ENCODE measurements around the gene DENND2C. TPM values are rescaled to one million over a fixed set of nuclear protein-coding genes. Genes with fewer than 3 reads are reported as not detected.

Gene DENND2C
- total RNA-seq, 1 donor from 2014 or later, result 0.84 TPM

- Histone ChIP-seq H3K36me3 (ENCODE audit: control insufficient read depth, insufficient read depth, low read length) (no peaks in the 10 kb centered on the region), H3K27me3 (ENCODE audit: control insufficient read depth, insufficient read depth, low read length) (no peaks in the 10 kb centered on the region), H3K4me3 (ENCODE audit: low read depth, low read length) (no peak overlapping the region)
- TF ChIP-seq, protein P1, sequence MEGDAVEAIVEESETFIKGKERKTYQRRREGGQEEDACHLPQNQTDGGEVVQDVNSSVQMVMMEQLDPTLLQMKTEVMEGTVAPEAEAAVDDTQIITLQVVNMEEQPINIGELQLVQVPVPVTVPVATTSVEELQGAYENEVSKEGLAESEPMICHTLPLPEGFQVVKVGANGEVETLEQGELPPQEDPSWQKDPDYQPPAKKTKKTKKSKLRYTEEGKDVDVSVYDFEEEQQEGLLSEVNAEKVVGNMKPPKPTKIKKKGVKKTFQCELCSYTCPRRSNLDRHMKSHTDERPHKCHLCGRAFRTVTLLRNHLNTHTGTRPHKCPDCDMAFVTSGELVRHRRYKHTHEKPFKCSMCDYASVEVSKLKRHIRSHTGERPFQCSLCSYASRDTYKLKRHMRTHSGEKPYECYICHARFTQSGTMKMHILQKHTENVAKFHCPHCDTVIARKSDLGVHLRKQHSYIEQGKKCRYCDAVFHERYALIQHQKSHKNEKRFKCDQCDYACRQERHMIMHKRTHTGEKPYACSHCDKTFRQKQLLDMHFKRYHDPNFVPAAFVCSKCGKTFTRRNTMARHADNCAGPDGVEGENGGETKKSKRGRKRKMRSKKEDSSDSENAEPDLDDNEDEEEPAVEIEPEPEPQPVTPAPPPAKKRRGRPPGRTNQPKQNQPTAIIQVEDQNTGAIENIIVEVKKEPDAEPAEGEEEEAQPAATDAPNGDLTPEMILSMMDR (IDR thresholded peaks at IDR 0.05; ENCODE audit: insufficient read depth, low read length, poor library complexity, severe bottlenecking), result no peak
- no peak for DNase-seq (ENCODE audit: low read depth)
These were observed 60.0 kb downstream of the DENND2C start for GRCh38 chr1:114609826-114610225.

DNA sequence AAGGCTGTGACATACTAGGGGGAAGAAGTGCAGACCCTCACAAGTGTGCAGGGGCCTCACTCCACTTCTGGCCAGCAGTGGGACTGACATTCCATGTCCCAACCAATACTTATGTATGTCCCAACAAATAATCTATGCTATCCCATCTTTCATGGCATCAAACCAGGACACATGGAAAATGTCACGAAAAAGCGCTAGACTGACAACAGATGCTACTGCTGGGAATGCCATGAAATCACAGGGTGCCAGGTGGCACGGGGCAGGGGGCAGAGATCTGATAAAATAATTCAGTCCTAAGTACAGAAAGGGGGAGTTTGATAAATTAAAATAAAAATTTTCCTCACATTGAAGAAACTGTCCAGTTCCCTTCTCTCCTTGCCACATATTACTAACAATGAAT lies 60.8 kb downstream of the DENND2C start:
- no peak for DNase-seq (ENCODE audit: low read depth)
- no peaks in the 10 kb centered on the region for H3K36me3 ChIP-seq (ENCODE audit: control insufficient read depth, insufficient read depth, low read length)
- TF ChIP-seq, protein P1 (IDR thresholded peaks at IDR 0.05; ENCODE audit: insufficient read depth, low read length, poor library complexity, severe bottlenecking), result no peak
- H3K4me3 ChIP-seq (ENCODE audit: low read depth, low read length), result no peak overlapping the region
- H3K27me3 ChIP-seq (ENCODE audit: control insufficient read depth, insufficient read depth, low read length), result no peaks in the 10 kb centered on the region

- no peak overlapping the region for H3K4me3 ChIP-seq (ENCODE audit: low read depth, low read length)
- H3K27me3 ChIP-seq (ENCODE audit: control insufficient read depth, insufficient read depth, low read length), result no peaks in the 10 kb centered on the region
- no peaks in the 10 kb centered on the region for H3K36me3 ChIP-seq (ENCODE audit: control insufficient read depth, insufficient read depth, low read length)
- TF ChIP-seq, protein P1 (IDR thresholded peaks at IDR 0.05; ENCODE audit: insufficient read depth, low read length, poor library complexity, severe bottlenecking), result no peak
- DNase-seq (ENCODE audit: low read depth), result no peak
These were observed 62.6 kb downstream of the DENND2C start for GRCh38 chr1:114607223-114607622.

- H3K4me3 ChIP-seq (ENCODE audit: low read depth, low read length), result no peak overlapping the region
These were observed 71.9 kb downstream of the DENND2C start for GRCh38 chr1:114597949-114598348.

GRCh38 chr1:114595602-114596001 lies 74.2 kb downstream of the DENND2C start:
- no peaks in the 10 kb centered on the region for H3K36me3 ChIP-seq (ENCODE audit: control insufficient read depth, insufficient read depth, low read length)
- H3K27me3 ChIP-seq (ENCODE audit: control insufficient read depth, insufficient read depth, low read length), result no peaks in the 10 kb centered on the region
- DNase-seq (ENCODE audit: low read depth), result no peak
- no peak overlapping the region for H3K4me3 ChIP-seq (ENCODE audit: low read depth, low read length)
- TF ChIP-seq, protein P1 (IDR thresholded peaks at IDR 0.05; ENCODE audit: insufficient read depth, low read length, poor library complexity, severe bottlenecking), result no peak

More at GRCh38 chr1:114597949-114598348, 71.9 kb downstream of the DENND2C start:
- Histone ChIP-seq H3K36me3 (ENCODE audit: control insufficient read depth, insufficient read depth, low read length) (no peaks in the 10 kb centered on the region), H3K27me3 (ENCODE audit: control insufficient read depth, insufficient read depth, low read length) (no peaks in the 10 kb centered on the region)
- no peak for DNase-seq (ENCODE audit: low read depth)
- TF ChIP-seq, protein P1 (IDR thresholded peaks at IDR 0.05; ENCODE audit: insufficient read depth, low read length, poor library complexity, severe bottlenecking), result no peak

GRCh38 chr1:114594046-114594445 lies 75.8 kb downstream of the DENND2C start:
- H3K36me3 ChIP-seq (ENCODE audit: control insufficient read depth, insufficient read depth, low read length), result no peaks in the 10 kb centered on the region
- H3K4me3 ChIP-seq (ENCODE audit: low read depth, low read length), result no peak overlapping the region
- DNase-seq (ENCODE audit: low read depth), result no peak
- H3K27me3 ChIP-seq (ENCODE audit: control insufficient read depth, insufficient read depth, low read length), result no peaks in the 10 kb centered on the region
- TF ChIP-seq, protein P1 (IDR thresholded peaks at IDR 0.05; ENCODE audit: insufficient read depth, low read length, poor library complexity, severe bottlenecking), result no peak

All from kidney epithelial cell (primary cell).